WTC11 (cell line): ENCODE results near the gene FBXO33. TPM values are rescaled to one million over a fixed set of nuclear protein-coding genes. Genes with fewer than 3 reads are reported as not detected.

Experiments used
- ATAC-seq: fragments of 200-7000 bp; cut with Tn5 transposase; 2 replicates; pipeline ENCODE4 v1.10.0; 2021; ENCODE audit warnings: mild to moderate bottlenecking, moderate library complexity
- CTCF ChIA-PET: fragments of 300-600 bp; sonication (Branson Sonifier 250); formaldehyde crosslinking; loops from one replicate; lab custom pipeline; 2021; ENCODE audit warnings: antibody characterized with exemption; lab: Charles Lee
- POLR2A ChIA-PET: fragments of 350-600 bp; sonication (Branson Sonifier 250); formaldehyde crosslinking; loops from one replicate; lab custom pipeline; 2021; ENCODE audit warnings: antibody characterized with exemption; lab: Charles Lee
- DNase-seq: peaks from one replicate; pipeline ENCODE4 v3.0.0; 2021; ENCODE audit warnings: low spot score
- H3K27ac Mint-ChIP-seq: 2 replicates; pipeline ENCODE4 v1.8.0; 2021; ENCODE audit warnings: mixed read lengths
- H3K27me3 Mint-ChIP-seq: 2 replicates; pipeline ENCODE4 v1.8.0; 2021; ENCODE audit warnings: low read depth, mild to moderate bottlenecking, moderate library complexity, mixed read lengths
- H3K36me3 Mint-ChIP-seq: 2 replicates; pipeline ENCODE4 v1.8.0; 2021; ENCODE audit warnings: mixed read lengths
- H3K4me1 Mint-ChIP-seq: 2 replicates; pipeline ENCODE4 v1.8.0; 2022; ENCODE audit warnings: mixed read lengths
- H3K4me3 Mint-ChIP-seq: 2 replicates; pipeline ENCODE4 v1.8.0; 2021; ENCODE audit warnings: mild to moderate bottlenecking, moderate library complexity, mixed read lengths
- H3K9me3 Mint-ChIP-seq: 2 replicates; pipeline ENCODE4 v1.8.0; 2021; ENCODE audit warnings: mixed read lengths
- CBFB ChIP-seq: sonication (generic); formaldehyde crosslinking; IDR thresholded peaks from 2 replicates; pipeline ENCODE4 v1.8.1; 2022; ENCODE audit warnings: mild to moderate bottlenecking, low read depth, missing genetic modification reagents
- CREM ChIP-seq: sonication (generic); formaldehyde crosslinking; IDR thresholded peaks from 2 replicates; pipeline ENCODE4 v1.8.1; 2022; ENCODE audit warnings: mild to moderate bottlenecking, missing genetic modification reagents, moderate library complexity
- E2F1 ChIP-seq: sonication (generic); formaldehyde crosslinking; IDR thresholded peaks from 2 replicates; pipeline ENCODE4 v1.8.0; 2022; ENCODE audit warnings: mild to moderate bottlenecking, missing genetic modification reagents
- FOXP1 ChIP-seq: sonication (generic); formaldehyde crosslinking; IDR thresholded peaks from 2 replicates; pipeline ENCODE4 v1.8.0; 2022; ENCODE audit warnings: missing genetic modification reagents, mild to moderate bottlenecking, moderate library complexity, borderline replicate concordance
- GABPB1 ChIP-seq: sonication (generic); formaldehyde crosslinking; IDR thresholded peaks from 2 replicates; pipeline ENCODE4 v1.8.1; 2023; ENCODE audit warnings: mild to moderate bottlenecking, missing genetic modification reagents
- GTF2I ChIP-seq: fragments of 250-450 bp; sonication (Bioruptor Pico); conservative IDR thresholded peaks from 2 replicates; pipeline ENCODE4 v1.4.0; 2021; ENCODE audit warnings: mild to moderate bottlenecking
- IRF2 ChIP-seq: sonication (generic); formaldehyde crosslinking; IDR thresholded peaks from 2 replicates; pipeline ENCODE4 v1.8.0; 2022; ENCODE audit warnings: low read depth, missing genetic modification reagents, borderline replicate concordance
- MXD4 ChIP-seq: fragments of 250-450 bp; sonication (Bioruptor Pico); IDR thresholded peaks from 2 replicates; pipeline ENCODE4 v1.8.0; 2021; ENCODE audit warnings: mild to moderate bottlenecking, moderate library complexity, borderline replicate concordance
- NFYB ChIP-seq: sonication (generic); formaldehyde crosslinking; conservative IDR thresholded peaks from 2 replicates; pipeline ENCODE4 v1.8.0; 2022; ENCODE audit warnings: low read depth, missing genetic modification reagents
- PRRX2 ChIP-seq: fragments of 250-450 bp; sonication (Bioruptor Pico); IDR thresholded peaks from 2 replicates; pipeline ENCODE4 v1.8.0; 2021; ENCODE audit warnings: mild to moderate bottlenecking
- RELA ChIP-seq: sonication (generic); formaldehyde crosslinking; IDR thresholded peaks from 2 replicates; pipeline ENCODE4 v1.8.1; 2022; ENCODE audit warnings: missing genetic modification reagents, mild to moderate bottlenecking, borderline replicate concordance
- RORB ChIP-seq: fragments of 250-450 bp; sonication (Bioruptor Pico); IDR thresholded peaks from 2 replicates; pipeline ENCODE4 v1.9.0; 2021; ENCODE audit warnings: mild to moderate bottlenecking
- SMAD3 ChIP-seq: sonication (generic); formaldehyde crosslinking; IDR thresholded peaks from 2 replicates; pipeline ENCODE4 v1.8.0; 2022; ENCODE audit warnings: missing genetic modification reagents, mild to moderate bottlenecking, borderline replicate concordance
- SOX15 ChIP-seq: fragments of 250-450 bp; sonication (Bioruptor Pico); IDR thresholded peaks from 2 replicates; pipeline ENCODE4 v1.9.0; 2021; ENCODE audit warnings: mild to moderate bottlenecking
- ZNF219 ChIP-seq: sonication (generic); formaldehyde crosslinking; IDR thresholded peaks from 2 replicates; pipeline ENCODE4 v1.8.0; 2023; ENCODE audit warnings: missing genetic modification reagents, mild to moderate bottlenecking, borderline replicate concordance
- ZNF232 ChIP-seq: sonication (generic); formaldehyde crosslinking; IDR thresholded peaks from 2 replicates; pipeline ENCODE4 v1.8.0; 2022; ENCODE audit warnings: mild to moderate bottlenecking, missing genetic modification reagents
- ZNF263 ChIP-seq: sonication (generic); formaldehyde crosslinking; IDR thresholded peaks from 2 replicates; pipeline ENCODE4 v1.8.1; 2022; ENCODE audit warnings: low read depth, mild to moderate bottlenecking, moderate library complexity, missing genetic modification reagents
- total RNA-seq: library from RNA; stranded (reverse); gene quantifications from 3 replicates; pipeline ENCODE4 v1.2.3, GENCODE V29; 2021
- TF ChIP-seq, protein P1 (sequence below): sonication (generic); formaldehyde crosslinking; IDR thresholded peaks from 2 replicates; pipeline ENCODE4 v1.8.1; 2023; ENCODE audit warnings: mild to moderate bottlenecking, missing genetic modification reagents
- TF ChIP-seq, protein P2 (sequence below): sonication (generic); formaldehyde crosslinking; IDR thresholded peaks from 2 replicates; pipeline ENCODE4 v1.8.1; 2022; ENCODE audit warnings: low read depth, mild to moderate bottlenecking, moderate library complexity, missing genetic modification reagents, borderline replicate concordance
- TF ChIP-seq, protein P3 (sequence below): sonication (generic); formaldehyde crosslinking; conservative IDR thresholded peaks from 2 replicates; pipeline ENCODE4 v1.8.1; 2022; ENCODE audit warnings: mild to moderate bottlenecking, missing genetic modification reagents
- TF ChIP-seq, protein P4 (sequence below): sonication (generic); formaldehyde crosslinking; IDR thresholded peaks from 2 replicates; pipeline ENCODE4 v1.8.1; 2023; ENCODE audit warnings: mild to moderate bottlenecking, missing genetic modification reagents, borderline replicate concordance

The FBXO33 gene
- total RNA-seq, 1 experiment from 2014 or later: 7.8 TPM

GRCh38 chr14:39474416-39474911, 42.2 kb upstream of the FBXO33 start:
- ATAC-seq (no peak), DNase-seq (no peak)
- H3K36me3 Mint-ChIP-seq: peaks cover 2% of the 10 kb centered on the region; the same call in 1 of the 2 replicates
- ChIA-PET POLR2A (no interaction called here), CTCF (no interaction called here)
- no peak overlapping the region for H3K27ac Mint-ChIP-seq
- no peak overlapping the region for H3K4me3 Mint-ChIP-seq
- H3K4me1 Mint-ChIP-seq: peaks cover under 1% of the 10 kb centered on the region
- TF ChIP-seq GABPB1 (CRISPR knock-in tag): 0 out of 2 replicates have a peak, but pooled peaks have one; percentile 20
- TF ChIP-seq MXD4 (CRISPR knock-in tag): no peak
- TF ChIP-seq, all 79 proteins: peak for 1
- no peaks in the 10 kb centered on the region; the same call in 1 of the 2 replicates for H3K27me3 Mint-ChIP-seq
- H3K9me3 Mint-ChIP-seq: peaks cover 3% of the 10 kb centered on the region; the same call in 1 of the 2 replicates

DNA sequence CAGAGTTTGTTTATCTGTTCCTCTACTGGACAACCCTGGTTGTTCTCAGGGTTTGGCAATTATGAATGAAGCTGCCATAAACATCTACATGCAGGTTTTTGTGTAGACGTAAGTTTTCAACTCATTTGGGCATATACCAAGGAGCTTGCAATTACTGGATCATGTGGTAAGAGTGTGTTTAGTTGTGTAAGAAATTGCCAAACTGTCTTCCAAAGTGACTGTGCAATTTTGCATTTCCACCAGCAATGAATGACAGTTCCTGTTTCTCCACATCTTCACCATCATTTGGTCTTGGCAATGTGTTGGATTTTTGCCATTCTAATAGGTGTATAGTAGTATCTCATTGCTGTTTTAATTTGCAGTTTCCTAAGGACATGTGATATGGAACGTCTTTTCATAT, 39.8 kb upstream of the FBXO33 start:
- TF ChIP-seq ZNF219: no peak
- no peak for TF ChIP-seq E2F1 (CRISPR knock-in tag)
- no peak for TF ChIP-seq RELA
- no peak for TF ChIP-seq SMAD3
- no peak for TF ChIP-seq ZNF263 (CRISPR knock-in tag)
- TF ChIP-seq PRRX2 (CRISPR knock-in tag): no peak
- no peak for TF ChIP-seq IRF2 (CRISPR knock-in tag)
- no peak for TF ChIP-seq CREM (CRISPR knock-in tag)
- TF ChIP-seq, protein P1, sequence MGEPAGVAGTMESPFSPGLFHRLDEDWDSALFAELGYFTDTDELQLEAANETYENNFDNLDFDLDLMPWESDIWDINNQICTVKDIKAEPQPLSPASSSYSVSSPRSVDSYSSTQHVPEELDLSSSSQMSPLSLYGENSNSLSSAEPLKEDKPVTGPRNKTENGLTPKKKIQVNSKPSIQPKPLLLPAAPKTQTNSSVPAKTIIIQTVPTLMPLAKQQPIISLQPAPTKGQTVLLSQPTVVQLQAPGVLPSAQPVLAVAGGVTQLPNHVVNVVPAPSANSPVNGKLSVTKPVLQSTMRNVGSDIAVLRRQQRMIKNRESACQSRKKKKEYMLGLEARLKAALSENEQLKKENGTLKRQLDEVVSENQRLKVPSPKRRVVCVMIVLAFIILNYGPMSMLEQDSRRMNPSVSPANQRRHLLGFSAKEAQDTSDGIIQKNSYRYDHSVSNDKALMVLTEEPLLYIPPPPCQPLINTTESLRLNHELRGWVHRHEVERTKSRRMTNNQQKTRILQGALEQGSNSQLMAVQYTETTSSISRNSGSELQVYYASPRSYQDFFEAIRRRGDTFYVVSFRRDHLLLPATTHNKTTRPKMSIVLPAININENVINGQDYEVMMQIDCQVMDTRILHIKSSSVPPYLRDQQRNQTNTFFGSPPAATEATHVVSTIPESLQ (CRISPR knock-in tag): no peak
- no peak for TF ChIP-seq GTF2I (CRISPR knock-in tag)
- no peak for TF ChIP-seq SOX15
- no peak for TF ChIP-seq RORB (CRISPR knock-in tag)
- TF ChIP-seq, protein P2, sequence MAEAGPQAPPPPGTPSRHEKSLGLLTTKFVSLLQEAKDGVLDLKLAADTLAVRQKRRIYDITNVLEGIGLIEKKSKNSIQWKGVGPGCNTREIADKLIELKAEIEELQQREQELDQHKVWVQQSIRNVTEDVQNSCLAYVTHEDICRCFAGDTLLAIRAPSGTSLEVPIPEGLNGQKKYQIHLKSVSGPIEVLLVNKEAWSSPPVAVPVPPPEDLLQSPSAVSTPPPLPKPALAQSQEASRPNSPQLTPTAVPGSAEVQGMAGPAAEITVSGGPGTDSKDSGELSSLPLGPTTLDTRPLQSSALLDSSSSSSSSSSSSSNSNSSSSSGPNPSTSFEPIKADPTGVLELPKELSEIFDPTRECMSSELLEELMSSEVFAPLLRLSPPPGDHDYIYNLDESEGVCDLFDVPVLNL (CRISPR knock-in tag): no peak
- TF ChIP-seq CBFB: no peak
- TF ChIP-seq, protein P3, sequence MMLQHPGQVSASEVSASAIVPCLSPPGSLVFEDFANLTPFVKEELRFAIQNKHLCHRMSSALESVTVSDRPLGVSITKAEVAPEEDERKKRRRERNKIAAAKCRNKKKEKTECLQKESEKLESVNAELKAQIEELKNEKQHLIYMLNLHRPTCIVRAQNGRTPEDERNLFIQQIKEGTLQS: no peak
- TF ChIP-seq NFYB (CRISPR knock-in tag): no peak
- no peak for TF ChIP-seq ZNF232 (CRISPR knock-in tag)
- no peak for TF ChIP-seq FOXP1 (CRISPR knock-in tag)
- TF ChIP-seq, protein P4, sequence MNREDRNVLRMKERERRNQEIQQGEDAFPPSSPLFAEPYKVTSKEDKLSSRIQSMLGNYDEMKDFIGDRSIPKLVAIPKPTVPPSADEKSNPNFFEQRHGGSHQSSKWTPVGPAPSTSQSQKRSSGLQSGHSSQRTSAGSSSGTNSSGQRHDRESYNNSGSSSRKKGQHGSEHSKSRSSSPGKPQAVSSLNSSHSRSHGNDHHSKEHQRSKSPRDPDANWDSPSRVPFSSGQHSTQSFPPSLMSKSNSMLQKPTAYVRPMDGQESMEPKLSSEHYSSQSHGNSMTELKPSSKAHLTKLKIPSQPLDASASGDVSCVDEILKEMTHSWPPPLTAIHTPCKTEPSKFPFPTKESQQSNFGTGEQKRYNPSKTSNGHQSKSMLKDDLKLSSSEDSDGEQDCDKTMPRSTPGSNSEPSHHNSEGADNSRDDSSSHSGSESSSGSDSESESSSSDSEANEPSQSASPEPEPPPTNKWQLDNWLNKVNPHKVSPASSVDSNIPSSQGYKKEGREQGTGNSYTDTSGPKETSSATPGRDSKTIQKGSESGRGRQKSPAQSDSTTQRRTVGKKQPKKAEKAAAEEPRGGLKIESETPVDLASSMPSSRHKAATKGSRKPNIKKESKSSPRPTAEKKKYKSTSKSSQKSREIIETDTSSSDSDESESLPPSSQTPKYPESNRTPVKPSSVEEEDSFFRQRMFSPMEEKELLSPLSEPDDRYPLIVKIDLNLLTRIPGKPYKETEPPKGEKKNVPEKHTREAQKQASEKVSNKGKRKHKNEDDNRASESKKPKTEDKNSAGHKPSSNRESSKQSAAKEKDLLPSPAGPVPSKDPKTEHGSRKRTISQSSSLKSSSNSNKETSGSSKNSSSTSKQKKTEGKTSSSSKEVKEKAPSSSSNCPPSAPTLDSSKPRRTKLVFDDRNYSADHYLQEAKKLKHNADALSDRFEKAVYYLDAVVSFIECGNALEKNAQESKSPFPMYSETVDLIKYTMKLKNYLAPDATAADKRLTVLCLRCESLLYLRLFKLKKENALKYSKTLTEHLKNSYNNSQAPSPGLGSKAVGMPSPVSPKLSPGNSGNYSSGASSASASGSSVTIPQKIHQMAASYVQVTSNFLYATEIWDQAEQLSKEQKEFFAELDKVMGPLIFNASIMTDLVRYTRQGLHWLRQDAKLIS (CRISPR knock-in tag): no peak
- H3K4me3 Mint-ChIP-seq: no peak overlapping the region
- no peak overlapping the region for H3K27ac Mint-ChIP-seq
- no peaks in the 10 kb centered on the region; the same call in 1 of the 2 replicates for H3K27me3 Mint-ChIP-seq
- CTCF ChIA-PET: no interaction called here
- H3K4me1 Mint-ChIP-seq: peaks cover 6% of the 10 kb centered on the region
- H3K9me3 Mint-ChIP-seq: peaks cover 3% of the 10 kb centered on the region; the same call in 1 of the 2 replicates
- ATAC-seq: no peak
- DNase-seq: no peak
- H3K36me3 Mint-ChIP-seq: peaks cover 2% of the 10 kb centered on the region; the same call in 1 of the 2 replicates
- POLR2A ChIA-PET: no interaction called here
